T-helper 17 cell (primary cell): ENCODE measurements around the gene ITGA4. TPM values are rescaled to one million over a fixed set of nuclear protein-coding genes. Genes with fewer than 3 reads are reported as not detected.
A peak's percentile ranks its signal among the peaks of the same experiment; 100 is the strongest.

Source experiments
- ATAC-seq: fragments of 150-1000 bp; cut with Tn5 transposase; 2 replicates; pipeline ENCODE4 v1.10.0; 2021; ENCODE audit warnings: mild to moderate bottlenecking, moderate library complexity
- DNase-seq, 3 donors: peaks; one replicate each; pipeline versions ENCODE4 v3.0.0 to v3.0.0-alpha.2; 2020 to 2021
- H3K9me3 ChIP-seq: one replicate; pipeline ENCODE4 v1.7.0; 2013; ENCODE audit warnings: low read length, mild to moderate bottlenecking; ENCODE audit not compliant: control insufficient read depth, poor library complexity, severe bottlenecking
- H3K27ac Mint-ChIP-seq: one replicate; pipeline ENCODE4 v1.8.0; 2022; ENCODE audit warnings: mild to moderate bottlenecking, moderate library complexity, mixed read lengths
- H3K27me3 Mint-ChIP-seq: one replicate; pipeline ENCODE4 v1.8.0; 2022; ENCODE audit warnings: mixed read lengths
- H3K36me3 Mint-ChIP-seq: one replicate; pipeline ENCODE4 v1.8.0; 2022; ENCODE audit warnings: low read depth, mixed read lengths
- H3K4me1 Mint-ChIP-seq: one replicate; pipeline ENCODE4 v1.8.0; 2022; ENCODE audit warnings: mild to moderate bottlenecking, mixed read lengths
- H3K4me3 Mint-ChIP-seq: one replicate; pipeline ENCODE4 v1.8.0; 2022; ENCODE audit warnings: mild to moderate bottlenecking, moderate library complexity, mixed read lengths
- total RNA-seq, 4 donors: library from RNA in 2 of 4; stranded (reverse) in 2 of 4; gene quantifications; one replicate each; pipeline ENCODE4 v1.2.3 and lab custom pipeline; 2022 to 2026

The ITGA4 gene
- total RNA-seq, 2 donors from 2014 or later = 227 to 237 TPM

DNA sequence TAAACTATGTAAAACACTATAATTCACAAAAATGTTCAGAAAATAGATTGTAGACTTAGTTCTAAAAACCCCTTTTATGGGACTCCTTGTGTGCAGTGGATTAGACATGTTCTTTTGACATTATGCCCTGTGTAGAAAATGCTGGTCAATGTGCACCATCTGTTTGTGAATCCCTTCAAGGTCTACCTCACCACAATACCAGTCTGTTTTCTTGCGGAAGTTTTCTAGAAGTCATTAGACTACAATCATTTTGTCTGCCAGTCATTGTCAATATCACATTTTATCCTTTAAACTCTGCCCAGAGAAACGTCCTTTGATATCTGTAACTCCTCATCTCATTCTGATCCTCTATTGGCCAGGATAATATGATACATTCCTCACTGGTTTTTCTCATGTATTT lies 7.8 kb downstream of the ITGA4 start:
- no peaks in the 10 kb centered on the region for H3K27me3 Mint-ChIP-seq

DNA sequence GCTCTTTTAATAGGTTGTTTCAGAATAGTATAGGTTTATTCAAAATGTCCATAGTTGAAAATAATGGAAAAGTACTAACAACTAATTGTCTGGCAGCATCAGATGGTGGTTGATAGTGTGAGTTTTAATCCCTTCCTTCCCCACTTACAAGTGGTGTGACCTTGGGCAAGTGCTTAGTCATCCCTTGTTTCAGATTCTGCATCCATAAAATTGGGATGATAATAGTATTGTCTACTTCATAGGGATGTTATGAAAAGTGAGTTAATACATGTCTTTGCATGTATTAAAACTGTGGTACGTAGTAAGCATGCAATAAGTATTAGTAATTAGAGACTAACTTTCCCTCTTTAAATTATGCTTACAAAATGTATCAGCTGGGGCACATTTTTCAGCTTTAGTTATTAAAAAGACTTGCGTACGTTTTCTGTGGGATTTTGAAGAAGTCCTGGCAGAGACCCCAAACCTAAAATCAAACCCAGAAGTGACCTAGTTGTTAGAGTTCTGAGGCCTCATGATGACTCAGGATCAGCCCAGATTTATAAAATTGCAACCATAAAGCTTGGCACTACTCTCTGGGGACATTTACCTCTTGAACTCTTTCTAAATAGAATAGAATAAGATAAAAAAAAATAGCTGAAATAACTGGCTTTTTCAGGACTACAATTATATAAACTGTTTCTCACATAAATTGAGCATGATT lies 8.6 kb downstream of the ITGA4 start:
- Mint-ChIP-seq H3K4me1 (peaks cover 56% of the 10 kb centered on the region), H3K36me3 (peaks cover 14% of the 10 kb centered on the region), H3K27ac (peak overlapping the region; percentile 96), H3K4me3 (peak overlapping the region; percentile 43), H3K27me3 (no peaks in the 10 kb centered on the region)
- DNase-seq (no peak), ATAC-seq (no peak)
- no peaks in the 10 kb centered on the region for H3K9me3 ChIP-seq

More for the DNA sequence above, 7.8 kb downstream of the ITGA4 start:
- Mint-ChIP-seq H3K4me1 (peaks cover 56% of the 10 kb centered on the region), H3K27ac (peak overlapping the region; percentile 96), H3K4me3 (peak overlapping the region; percentile 67), H3K36me3 (peaks cover 14% of the 10 kb centered on the region)
- DNase-seq (no peak), ATAC-seq (no peak)
- no peaks in the 10 kb centered on the region for H3K9me3 ChIP-seq

DNA sequence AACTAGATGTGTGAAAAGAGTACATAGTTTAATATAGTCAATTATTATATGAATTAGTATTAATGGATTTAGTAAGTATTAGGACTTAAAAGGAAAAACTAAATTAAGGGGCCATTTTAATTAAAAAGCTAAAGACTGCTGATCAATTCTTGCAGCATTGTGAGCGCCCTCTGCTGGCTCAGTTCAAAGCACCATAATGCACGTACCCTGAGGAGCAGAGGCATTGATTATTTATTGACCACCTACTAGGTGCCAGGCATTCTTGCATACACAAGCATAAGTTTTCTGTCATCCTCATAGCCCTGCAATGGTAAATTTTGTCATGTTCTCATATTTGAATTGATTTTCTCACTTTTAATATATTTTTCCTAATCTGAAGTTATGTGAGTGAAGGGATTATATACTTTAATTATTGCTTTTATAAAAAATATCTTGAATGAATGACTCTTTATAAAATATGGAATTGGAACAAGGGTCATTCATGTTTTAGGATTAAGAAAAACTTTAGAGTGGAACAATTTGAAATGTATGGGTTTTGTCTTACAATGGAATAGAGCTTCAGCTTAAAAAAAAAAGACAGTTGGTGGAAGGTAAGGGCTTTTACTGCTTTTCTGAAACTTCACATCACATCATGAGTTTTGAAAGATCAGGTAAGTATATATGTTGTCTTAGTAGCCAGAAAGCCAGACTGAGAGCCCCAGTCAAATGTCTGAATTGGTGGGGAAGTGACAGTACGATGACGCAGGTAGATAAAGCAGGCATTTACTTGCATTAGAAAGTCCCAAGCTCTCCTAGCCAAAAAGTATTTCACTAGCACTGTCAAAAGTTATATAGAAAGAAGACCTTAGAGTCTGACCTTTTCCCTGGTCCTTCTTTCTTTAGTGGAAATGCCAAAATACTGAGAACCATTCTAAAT lies 9.7 kb downstream of the ITGA4 start:
- H3K27me3 Mint-ChIP-seq = no peaks in the 10 kb centered on the region
- H3K4me1 Mint-ChIP-seq = peaks cover 60% of the 10 kb centered on the region
- H3K27ac Mint-ChIP-seq = peak overlapping the region; percentile 86
- peaks cover 16% of the 10 kb centered on the region for H3K36me3 Mint-ChIP-seq
- H3K9me3 ChIP-seq = no peaks in the 10 kb centered on the region
- H3K4me3 Mint-ChIP-seq = peak overlapping the region; percentile 59
- DNase-seq = peak; percentile 50 to 73 (median 60)
- ATAC-seq = peak; percentile 59

DNA sequence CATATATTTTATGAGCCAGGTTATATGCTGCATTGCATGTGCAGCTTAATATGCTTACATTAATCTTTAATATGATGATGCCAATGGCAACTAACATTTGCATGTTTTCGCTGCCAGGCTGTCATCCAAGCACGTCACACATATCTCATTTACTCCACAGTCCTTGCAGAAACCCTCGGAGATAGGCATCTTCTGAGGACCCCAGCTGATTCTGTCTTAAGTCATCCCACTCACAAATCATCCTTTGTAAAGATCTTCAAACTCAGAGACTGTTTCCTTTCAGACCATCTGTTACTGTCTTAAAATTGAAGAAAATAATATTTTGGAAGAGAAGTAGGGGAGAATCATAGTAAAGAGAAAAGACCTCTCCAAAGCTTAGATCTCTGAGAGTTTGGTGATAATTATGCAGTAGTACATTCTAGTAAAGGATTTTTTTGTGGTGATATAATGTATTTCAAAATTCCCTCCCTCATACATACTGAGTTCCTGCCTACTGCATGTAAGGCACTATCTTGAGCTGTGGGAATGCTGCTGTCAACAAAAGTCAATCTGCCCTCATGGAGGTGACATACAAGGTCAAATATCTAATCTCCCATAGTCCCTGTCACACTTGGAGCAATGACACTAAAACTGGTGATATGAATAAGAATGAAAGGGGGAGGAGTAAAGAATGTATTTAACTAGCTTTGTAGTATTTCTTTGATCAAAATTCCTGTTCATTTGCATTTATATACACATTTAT lies 11.0 kb downstream of the ITGA4 start:
- Mint-ChIP-seq H3K27ac (peak overlapping the region; percentile 86), H3K4me1 (peaks cover 59% of the 10 kb centered on the region), H3K27me3 (no peaks in the 10 kb centered on the region), H3K4me3 (peak overlapping the region; percentile 21), H3K36me3 (peaks cover 16% of the 10 kb centered on the region)
- no peak for DNase-seq
- no peaks in the 10 kb centered on the region for H3K9me3 ChIP-seq
- ATAC-seq = no peak

DNA sequence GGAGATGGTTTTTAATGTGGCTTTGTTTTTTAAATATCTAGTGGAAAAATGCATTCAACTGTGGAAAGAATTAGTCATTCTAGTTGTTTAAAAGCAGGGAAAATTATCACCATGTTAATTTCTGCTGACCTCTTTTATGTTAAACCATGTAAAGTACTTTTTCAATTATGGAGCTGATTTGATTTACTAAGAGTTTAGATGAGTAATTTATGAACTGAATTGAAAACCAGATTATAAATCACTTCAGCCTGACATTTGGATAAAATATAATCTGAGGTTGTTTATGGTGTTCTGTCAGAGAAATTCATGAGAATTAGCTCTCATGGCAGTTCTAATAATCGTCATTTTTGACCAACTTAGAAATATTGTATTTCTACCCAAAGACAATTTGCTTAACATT lies 11.6 kb downstream of the ITGA4 start:
- no peak for ATAC-seq
- Mint-ChIP-seq H3K27me3 (no peaks in the 10 kb centered on the region), H3K27ac (peak overlapping the region; percentile 86), H3K4me3 (no peak overlapping the region), H3K36me3 (peaks cover 12% of the 10 kb centered on the region), H3K4me1 (peaks cover 59% of the 10 kb centered on the region)
- no peaks in the 10 kb centered on the region for H3K9me3 ChIP-seq
- no peak for DNase-seq

DNA sequence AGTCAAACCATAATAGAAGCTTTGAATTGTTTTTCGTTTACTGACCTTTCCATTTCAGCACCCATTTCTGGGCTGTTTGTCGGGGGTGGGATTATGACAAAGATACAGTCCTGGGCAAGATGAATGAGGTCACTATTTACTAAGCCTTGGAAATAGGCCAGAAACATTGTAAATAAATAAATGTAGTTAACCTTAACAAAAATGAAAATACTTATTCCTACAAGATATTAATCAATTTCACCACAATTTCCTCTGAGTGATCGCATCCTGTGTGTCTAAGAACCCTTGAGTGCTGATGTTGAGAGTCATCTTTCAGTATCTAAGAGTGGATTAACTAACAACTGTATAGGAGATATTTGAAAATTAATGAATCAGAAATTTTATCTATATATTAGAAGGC lies 14.0 kb downstream of the ITGA4 start:
- ATAC-seq = peak; percentile 57
- Mint-ChIP-seq H3K4me3 (peak overlapping the region; percentile 77), H3K36me3 (peaks cover 6% of the 10 kb centered on the region), H3K27me3 (no peaks in the 10 kb centered on the region), H3K4me1 (peaks cover 50% of the 10 kb centered on the region), H3K27ac (peak overlapping the region; percentile 96)
- DNase-seq = no peak
- H3K9me3 ChIP-seq = no peaks in the 10 kb centered on the region

DNA sequence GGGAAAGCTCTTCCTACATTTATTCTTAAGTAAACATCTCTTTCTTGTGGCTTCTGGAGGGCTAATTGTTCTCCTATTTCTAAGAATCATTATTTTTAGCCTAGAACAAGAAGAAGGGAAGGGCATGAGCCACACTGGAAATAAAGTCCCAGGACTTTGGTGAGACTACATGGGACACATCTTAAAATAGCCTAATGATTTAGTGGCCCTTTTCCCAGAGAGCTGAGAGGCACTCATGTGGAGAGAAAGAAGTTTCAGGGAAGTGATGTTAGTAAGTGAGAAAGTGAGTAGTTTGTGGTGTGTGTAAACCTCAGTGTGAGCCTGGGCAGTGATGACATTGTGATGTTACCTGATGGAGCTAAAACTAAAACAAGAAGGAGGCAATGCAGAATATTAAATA lies 14.6 kb downstream of the ITGA4 start:
- Mint-ChIP-seq H3K27ac (peak overlapping the region; percentile 96), H3K4me1 (peaks cover 50% of the 10 kb centered on the region), H3K27me3 (no peaks in the 10 kb centered on the region), H3K36me3 (peaks cover 10% of the 10 kb centered on the region), H3K4me3 (peak overlapping the region; percentile 75)
- H3K9me3 ChIP-seq = no peaks in the 10 kb centered on the region
- DNase-seq (no peak), ATAC-seq (peak; percentile 33)

DNA sequence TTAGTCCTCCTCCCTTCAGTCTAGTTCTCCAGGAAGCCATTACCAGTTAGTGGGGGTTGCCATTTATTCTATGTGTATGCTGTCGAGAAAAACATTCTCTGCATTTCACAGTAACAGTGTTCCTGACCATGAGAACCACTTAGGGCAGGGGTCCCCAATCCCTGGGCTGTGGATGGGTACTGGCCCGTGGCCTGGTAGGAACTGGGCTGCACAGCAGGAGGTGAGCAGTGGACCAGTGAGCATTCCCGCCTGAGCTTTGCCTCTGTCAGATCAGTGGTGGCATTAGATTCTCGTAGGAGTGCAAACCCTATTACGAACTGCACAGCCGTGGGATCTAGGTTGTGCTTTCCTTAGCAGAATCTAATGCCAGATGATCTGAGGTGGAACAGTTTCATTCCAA lies 15.8 kb downstream of the ITGA4 start:
- Mint-ChIP-seq H3K4me3 (peak overlapping the region; percentile 71), H3K27ac (peak overlapping the region; percentile 96), H3K36me3 (peaks cover 11% of the 10 kb centered on the region), H3K27me3 (no peaks in the 10 kb centered on the region), H3K4me1 (peaks cover 48% of the 10 kb centered on the region)
- no peaks in the 10 kb centered on the region for H3K9me3 ChIP-seq
- DNase-seq (no peak), ATAC-seq (no peak)

DNA sequence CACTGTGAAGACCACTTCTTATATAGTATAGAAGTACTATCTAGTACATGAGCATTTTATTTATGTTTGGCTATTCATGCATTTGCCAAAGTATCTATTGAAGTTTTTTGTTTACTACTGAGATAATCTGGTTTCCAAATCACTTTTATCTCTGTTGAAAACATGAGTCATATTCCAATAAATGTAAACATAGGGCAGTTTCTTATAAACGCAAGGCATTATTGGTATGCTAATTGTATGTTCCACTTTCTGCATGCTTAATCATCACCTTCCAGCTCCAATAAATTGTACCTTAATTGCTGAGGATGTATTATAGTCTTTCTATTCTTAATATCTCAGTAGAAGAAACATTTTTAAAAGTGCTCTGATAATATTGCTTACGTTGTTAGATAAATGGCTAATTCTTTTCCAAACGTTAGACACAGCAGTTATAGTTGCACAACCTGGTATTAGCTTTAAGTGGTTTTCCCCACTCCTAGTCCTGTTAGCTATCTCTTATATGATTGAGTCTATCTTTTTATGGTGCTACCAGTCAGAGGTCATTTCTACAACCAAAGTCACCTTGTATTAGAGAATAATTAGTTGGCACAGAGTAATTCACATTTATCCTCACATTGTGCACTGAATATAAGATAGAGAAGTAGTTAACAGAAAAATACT lies 17.2 kb downstream of the ITGA4 start:
- Mint-ChIP-seq H3K4me1 (peaks cover 46% of the 10 kb centered on the region), H3K36me3 (peaks cover 13% of the 10 kb centered on the region), H3K27ac (peak overlapping the region; percentile 96), H3K4me3 (no peak overlapping the region), H3K27me3 (no peaks in the 10 kb centered on the region)
- no peaks in the 10 kb centered on the region for H3K9me3 ChIP-seq
- ATAC-seq = no peak
- no peak for DNase-seq

DNA sequence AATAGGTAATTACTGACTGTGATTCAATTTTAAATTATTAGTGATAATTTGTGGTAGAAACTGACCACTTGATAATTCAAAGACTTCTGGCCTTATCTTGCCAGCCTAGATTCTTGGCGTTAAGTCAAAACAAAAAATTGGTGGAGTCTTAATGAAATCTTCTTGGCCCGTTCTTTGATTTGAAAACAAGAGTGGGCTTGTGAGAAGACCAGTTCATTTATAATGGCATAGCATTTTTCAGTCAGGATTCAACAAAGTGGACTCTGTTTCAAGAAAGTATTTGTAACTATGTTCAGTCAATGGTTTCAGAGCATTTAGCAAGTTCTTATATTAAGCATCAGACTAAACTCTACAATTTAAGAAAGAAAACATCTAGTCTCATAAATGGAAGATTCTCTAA lies 26.0 kb downstream of the ITGA4 start:
- H3K27me3 Mint-ChIP-seq = no peaks in the 10 kb centered on the region

DNA sequence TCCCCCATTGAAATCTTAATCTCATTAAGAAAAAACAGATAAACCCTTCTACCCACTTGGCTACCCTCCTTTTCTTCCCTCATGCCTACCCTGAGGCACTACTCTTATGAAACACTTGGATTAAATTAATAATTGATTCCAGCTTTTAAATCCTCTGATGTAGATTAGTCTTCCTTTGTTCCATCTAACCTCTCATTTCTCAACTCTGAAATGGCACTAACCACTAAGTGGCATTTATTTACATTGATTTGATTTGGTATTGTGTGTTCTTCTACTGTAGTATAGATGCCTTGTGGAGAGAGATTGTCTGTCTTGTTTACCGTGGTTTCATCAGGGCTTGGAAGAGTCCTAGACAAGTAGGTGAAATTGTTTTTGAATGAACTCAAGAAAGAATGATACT lies 26.7 kb downstream of the ITGA4 start:
- peaks cover 10% of the 10 kb centered on the region for H3K4me1 Mint-ChIP-seq
- H3K9me3 ChIP-seq = no peaks in the 10 kb centered on the region

More for the DNA sequence above, 26.0 kb downstream of the ITGA4 start:
- no peaks in the 10 kb centered on the region for H3K9me3 ChIP-seq
- no peak for DNase-seq
- H3K27ac Mint-ChIP-seq = no peak overlapping the region
- no peak overlapping the region for H3K4me3 Mint-ChIP-seq
- peaks cover 10% of the 10 kb centered on the region for H3K36me3 Mint-ChIP-seq
- no peak for ATAC-seq
- peaks cover 12% of the 10 kb centered on the region for H3K4me1 Mint-ChIP-seq

DNA sequence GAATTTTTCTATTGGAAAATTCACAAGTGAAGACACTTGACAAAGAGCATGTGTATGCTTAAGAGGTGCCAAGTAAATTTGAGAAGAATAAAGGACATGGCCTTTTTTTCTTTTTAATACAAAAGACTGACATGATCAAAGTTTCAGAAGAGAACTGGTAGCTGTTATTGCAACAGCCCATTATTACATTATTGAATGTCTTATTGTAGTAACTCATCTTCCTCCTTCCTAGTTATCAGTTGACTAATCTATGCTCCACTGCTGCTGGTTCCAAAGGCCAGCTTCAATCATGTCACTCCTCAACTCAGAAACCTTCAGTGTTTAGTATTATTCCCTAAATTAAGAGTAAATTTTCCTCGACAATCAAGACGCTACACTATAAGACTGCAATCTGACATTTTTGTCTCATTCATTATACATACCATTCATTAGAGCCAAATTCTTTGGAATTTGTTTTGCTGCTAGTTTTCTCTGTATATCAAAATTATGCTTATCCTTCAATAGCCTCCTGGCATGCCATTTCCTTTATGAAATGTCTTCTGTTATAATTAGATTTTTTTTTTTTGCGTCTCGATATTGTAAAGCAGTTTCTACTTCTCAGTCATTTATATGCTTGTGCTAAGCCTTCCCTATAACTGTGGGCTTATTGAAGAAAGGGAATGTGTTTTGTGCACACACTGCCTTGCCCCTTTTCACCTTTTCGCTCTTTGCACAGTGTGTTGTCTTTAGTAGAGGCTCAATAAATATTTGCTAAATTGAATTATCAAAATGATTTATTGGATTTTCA lies 27.9 kb downstream of the ITGA4 start:
- no peaks in the 10 kb centered on the region for H3K9me3 ChIP-seq
- DNase-seq = no peak
- no peaks in the 10 kb centered on the region for H3K27me3 Mint-ChIP-seq
- H3K36me3 Mint-ChIP-seq = peaks cover 10% of the 10 kb centered on the region
- no peak overlapping the region for H3K4me3 Mint-ChIP-seq
- ATAC-seq = no peak
- peaks cover 10% of the 10 kb centered on the region for H3K4me1 Mint-ChIP-seq
- peak overlapping the region; percentile 82 for H3K27ac Mint-ChIP-seq

More for the DNA sequence above, 26.7 kb downstream of the ITGA4 start:
- Mint-ChIP-seq H3K4me3 (peak overlapping the region; percentile 8), H3K36me3 (peaks cover 10% of the 10 kb centered on the region), H3K27ac (peak overlapping the region; percentile 82), H3K27me3 (no peaks in the 10 kb centered on the region)
- no peak for DNase-seq
- ATAC-seq = no peak
